ACHN (cell line): ENCODE measurements around the gene CSNK1G2.
"Not testable (repeated sequence)": the region's sequence is repeated elsewhere in the genome, so short reads cannot be mapped to it uniquely, and the experiment has no call there.

Experiments
- DNase-seq: peaks from one replicate; pipeline ENCODE4 v3.0.0-alpha.2; 2015
- in situ Hi-C: cut with HindIII; loops from 2 replicates; pipeline ENCODE4 v1.10.0; 2017; ENCODE audit warnings: low sequenced_read_pairs, low pct_ligation_motif_present, low pct_unique_long_range_greater_than_20kb

Gene CSNK1G2

GRCh38 chr19:1979642-1980041, 38.7 kb downstream of the CSNK1G2 start:
- in situ Hi-C loops = no loop called here

GRCh38 chr19:1980091-1980808, 39.3 kb downstream of the CSNK1G2 start:
- no peak for DNase-seq
- in situ Hi-C loops = no loop called here

More at GRCh38 chr19:1979642-1980041, 38.7 kb downstream of the CSNK1G2 start:
- DNase-seq = no peak

DNA sequence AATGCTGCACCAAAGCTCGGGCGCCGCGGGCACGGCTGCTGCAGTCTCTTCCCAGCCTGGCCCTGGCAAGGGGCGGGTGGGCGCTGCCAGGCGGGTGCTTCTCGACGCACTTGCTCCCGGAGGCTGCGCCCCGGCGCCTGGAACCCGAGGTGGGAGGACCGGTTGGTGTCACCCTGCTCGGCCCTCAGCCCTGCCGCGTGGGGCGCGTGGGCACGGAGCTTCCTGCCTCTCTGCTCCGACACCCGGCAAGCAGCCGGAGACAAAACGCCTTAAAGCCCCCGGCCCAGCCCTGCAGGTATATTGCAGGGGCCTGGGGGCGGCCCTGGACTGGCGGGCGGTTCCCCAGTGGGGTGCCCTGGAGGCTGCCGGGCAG, 39.8 kb downstream of the CSNK1G2 start:
- in situ Hi-C loops = no loop called here
- DNase-seq = no peak

GRCh38 chr19:1981253-1981652, 40.3 kb downstream of the CSNK1G2 start:
- no peak for DNase-seq
- in situ Hi-C loops = no loop called here

- no peak for DNase-seq
- in situ Hi-C loops = no loop called here
These were observed 43.4 kb downstream of the CSNK1G2 start for GRCh38 chr19:1984357-1984756.

- DNase-seq = no peak
- in situ Hi-C loops = no loop called here
These were observed 44.8 kb downstream of the CSNK1G2 start for GRCh38 chr19:1985588-1986356.

- no peak for DNase-seq
- in situ Hi-C loops = no loop called here
These were observed 45.6 kb downstream of the CSNK1G2 start for GRCh38 chr19:1986357-1987162.

- in situ Hi-C loops = no loop called here
- no peak for DNase-seq
These were observed 46.5 kb downstream of the CSNK1G2 start for GRCh38 chr19:1987197-1988187.

- in situ Hi-C loops, DNase-seq: not testable (repeated sequence)
These were observed 47.5 kb downstream of the CSNK1G2 start for GRCh38 chr19:1988464-1988863.

- in situ Hi-C loops = no loop called here
- DNase-seq = no peak
These were observed 48.7 kb downstream of the CSNK1G2 start for GRCh38 chr19:1989513-1990229.

- in situ Hi-C loops = no loop called here
- no peak for DNase-seq
These were observed 49.5 kb downstream of the CSNK1G2 start for GRCh38 chr19:1990230-1991017.

DNA sequence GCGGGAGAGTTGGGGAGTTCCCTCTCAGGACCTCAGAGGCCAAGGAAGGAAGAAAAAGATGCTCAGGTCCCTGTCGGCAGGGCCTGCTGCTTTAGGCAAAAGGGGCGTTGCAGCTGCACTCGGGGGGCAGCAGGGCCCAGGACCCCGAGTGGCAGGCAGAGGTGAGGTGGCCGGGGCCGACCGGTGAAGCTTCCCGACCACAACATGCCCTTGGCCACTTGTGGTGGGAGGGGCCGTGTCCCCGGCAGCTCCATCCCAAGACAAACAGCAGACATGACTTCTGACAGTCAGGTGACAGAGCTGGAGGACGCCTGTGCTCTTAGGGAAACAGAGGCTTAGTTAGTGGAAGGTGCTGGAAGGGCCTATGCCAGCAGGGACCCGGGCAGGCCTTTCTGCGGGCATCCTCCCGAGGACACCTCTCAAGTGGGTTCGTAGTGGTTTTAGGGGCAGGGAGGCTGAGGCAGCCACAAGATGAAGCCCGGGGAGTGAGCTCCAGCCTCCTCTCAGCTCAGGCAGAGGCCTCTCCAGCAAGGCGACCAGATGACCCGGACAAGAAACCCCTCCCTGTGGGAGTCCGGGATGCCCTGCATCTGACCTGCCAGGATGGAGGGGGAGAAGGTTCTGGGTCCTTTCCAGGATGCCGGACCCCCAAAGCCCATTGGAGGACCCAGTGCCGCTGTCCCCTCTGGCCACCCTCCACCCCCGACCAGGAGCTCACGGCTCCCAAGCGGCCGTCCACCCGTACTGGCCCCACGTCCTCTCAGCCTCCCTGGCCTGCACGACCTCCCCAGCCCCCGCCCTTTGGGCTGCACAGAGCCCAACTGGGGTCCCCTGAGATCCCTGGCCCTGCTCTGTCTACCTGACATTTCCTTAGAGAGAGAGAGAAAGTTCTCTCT, 50.3 kb downstream of the CSNK1G2 start:
- no peak for DNase-seq
- in situ Hi-C loops = no loop called here

DNA sequence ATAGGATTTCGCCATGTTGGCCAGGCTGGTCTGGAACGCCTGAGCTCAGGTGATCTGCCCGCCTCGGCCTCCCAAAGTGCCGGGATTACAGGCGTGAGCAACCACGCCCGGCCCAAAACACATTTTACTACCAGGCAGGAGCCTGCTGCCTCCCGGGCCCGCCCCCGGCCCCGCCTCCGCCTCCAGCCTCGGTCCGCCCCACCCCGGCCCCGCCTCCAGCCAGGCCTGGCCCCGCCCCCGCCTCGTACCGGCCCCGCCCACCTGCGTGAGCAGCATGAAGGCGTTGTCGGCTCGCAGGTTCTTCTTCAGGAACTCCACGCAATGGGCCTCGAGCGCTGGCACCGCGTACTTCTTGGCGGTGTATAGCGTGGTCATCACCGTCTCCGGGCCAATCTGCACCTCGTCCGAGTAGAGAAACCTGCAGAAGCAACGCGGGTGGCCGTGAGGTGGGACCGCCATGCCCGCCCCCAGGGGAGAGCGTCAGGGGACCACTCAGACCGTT, 51.8 kb downstream of the CSNK1G2 start:
- in situ Hi-C loops = no loop called here
- DNase-seq = no peak

DNA sequence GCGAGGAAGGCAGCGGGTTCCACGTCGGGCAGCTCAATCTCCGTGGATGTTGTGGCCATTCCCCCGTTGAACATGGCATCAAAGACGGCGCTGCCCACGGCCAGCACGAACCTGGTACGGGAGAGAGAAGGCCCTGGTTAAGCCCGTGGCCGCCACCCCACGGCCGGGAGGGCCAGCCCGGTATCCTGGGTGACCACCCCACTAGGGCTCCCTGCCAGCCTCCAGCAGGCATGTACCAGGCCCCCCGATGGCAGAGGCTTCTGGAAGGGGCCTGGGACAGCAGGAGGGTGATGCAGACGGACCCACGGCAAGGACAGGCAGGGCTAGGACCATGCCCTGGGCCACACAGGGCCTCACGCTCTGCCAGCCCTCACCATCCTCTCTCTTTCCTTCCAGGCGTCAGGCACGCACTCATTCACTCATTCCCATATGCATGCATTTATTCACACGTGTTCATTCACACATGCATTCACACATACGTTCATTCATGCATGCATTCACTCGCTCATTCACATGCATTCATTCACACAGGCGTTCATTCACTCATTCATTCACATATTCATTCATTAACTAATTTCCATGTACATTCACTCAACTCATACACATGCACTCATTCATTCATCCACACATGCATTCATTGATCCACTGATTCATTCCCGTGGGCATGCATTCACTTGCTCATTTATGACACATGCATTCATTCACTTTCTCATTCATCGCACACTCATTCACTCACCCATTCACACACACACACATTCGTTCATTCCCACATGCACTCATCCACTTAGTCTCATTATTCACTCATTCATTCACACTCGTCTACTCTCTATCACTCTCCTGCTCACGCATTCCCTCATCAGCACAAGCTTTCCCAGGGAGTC, 56.6 kb downstream of the CSNK1G2 start:
- in situ Hi-C loops = no loop called here
- no peak for DNase-seq
